ENCODE data around the gene SAPCD2.
A peak's percentile ranks its signal among the peaks of the same experiment; 100 is the strongest.

SAPCD2 gene

DNA sequence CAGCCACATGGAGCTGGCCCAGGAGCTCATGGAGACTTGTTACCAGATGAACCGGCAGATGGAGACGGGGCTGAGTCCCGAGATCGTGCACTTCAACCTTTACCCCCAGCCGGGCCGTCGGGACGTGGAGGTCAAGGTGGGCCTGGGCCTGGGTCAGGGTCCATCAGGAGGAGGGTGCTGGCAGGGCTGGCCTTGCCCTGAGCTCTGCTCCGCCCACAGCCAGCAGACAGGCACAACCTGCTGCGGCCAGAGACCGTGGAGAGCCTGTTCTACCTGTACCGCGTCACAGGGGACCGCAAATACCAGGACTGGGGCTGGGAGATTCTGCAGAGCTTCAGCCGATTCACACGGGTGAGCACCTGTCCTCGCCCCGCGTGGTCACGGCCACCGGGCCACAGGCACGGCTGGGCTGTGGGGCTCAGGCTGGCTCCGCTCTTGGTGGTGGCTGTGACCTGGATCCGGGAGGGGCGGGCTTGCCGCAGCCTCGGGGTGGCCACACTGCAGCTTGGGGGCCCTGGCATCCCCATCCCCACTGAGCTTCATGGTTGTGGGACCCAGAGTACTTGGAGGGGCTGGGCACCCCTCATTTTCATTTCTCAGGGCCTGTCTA lies 37.1 kb upstream of the SAPCD2 start:
- DNase-seq (ENCODE audit: low read depth) = no peak

- no peak for DNase-seq (ENCODE audit: low read depth)
These were observed 36.4 kb upstream of the SAPCD2 start for GRCh38 chr9:137106662-137107250.

DNA sequence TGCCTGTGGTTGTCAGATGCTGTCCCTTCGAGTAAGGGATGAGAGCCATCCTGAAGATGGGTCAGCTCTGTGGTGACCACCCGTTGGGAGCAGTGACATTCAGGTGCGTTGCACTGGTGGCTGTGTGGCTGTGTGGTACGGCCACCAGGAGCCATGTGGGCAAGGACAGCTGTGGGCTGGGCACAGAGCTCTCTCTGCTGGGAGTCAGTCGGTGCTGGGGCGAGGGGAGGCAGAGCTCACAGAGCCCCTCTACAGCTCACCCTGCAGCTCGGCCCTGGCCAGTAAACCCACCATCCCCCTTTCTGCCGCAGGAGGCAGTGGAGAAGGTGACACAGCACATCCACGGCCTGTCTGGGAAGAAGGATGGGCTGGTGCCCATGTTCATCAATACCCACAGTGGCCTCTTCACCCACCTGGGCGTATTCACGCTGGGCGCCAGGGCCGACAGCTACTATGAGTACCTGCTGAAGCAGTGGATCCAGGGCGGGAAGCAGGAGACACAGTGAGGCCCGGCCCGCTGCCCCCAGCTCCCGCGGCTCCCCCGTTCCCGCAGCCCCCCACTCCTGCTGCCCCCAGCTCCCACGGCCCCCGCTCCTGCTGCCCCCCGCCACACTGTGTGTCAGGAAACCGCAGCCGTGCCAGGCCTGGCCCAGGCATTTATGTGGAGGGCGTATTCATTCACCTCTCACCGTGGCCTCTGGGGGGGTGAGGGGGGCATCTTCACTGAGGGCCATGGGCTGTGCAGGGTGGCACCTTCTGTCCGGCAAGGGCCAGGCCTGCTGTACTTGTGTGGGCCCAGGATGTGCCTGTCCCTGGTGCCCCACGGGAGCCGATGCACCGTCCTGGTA lies 35.7 kb upstream of the SAPCD2 start:
- DNase-seq (ENCODE audit: low read depth) = no peak

DNA sequence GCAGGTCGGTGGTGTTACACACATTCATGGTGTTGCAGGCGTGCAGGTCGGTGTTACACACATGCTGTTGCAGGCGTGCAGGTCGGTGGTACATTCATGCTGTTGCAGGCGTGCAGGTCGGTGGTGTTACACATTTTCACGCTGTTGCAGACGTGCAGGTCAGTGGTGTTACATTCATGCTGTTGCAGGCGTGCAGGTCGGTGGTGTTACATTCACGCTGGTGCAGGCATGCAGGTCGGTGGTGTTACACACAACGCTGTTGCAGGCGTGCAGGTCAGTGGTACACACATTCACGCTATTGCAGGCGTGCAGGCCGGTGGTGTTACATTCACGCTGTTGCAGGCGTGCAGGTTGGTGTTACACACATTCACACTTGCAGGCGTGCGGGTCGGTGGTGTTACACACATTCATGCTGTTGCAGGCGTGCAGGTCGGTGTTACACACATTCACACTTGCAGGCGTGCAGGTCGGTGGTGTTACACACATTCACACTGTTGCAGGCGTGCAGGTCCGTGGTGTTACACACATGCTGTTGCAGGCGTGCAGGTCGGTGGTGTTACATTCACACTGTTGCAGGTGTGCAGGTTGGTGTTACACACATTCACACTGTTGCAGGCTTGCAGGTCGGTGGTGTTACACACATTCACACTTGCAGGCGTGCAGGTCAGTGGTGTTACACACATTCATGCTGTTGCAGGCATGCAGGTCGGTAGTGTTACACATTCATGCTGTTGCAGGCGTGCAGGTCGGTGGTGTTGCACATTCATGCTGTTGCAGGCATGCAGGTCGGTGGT lies 33.0 kb upstream of the SAPCD2 start:
- no peak for DNase-seq (ENCODE audit: low read depth)

GRCh38 chr9:137099231-137099630 lies 28.9 kb upstream of the SAPCD2 start:
- no peak for DNase-seq (ENCODE audit: low read depth)

GRCh38 chr9:137097761-137098462 lies 27.6 kb upstream of the SAPCD2 start:
- no peak for DNase-seq (ENCODE audit: low read depth)

- no peak for DNase-seq (ENCODE audit: low read depth)
These were observed 26.6 kb upstream of the SAPCD2 start for GRCh38 chr9:137096785-137097546.

GRCh38 chr9:137095664-137096517 lies 25.5 kb upstream of the SAPCD2 start:
- DNase-seq (ENCODE audit: low read depth) = no peak

- no peak for DNase-seq (ENCODE audit: low read depth)
These were observed 19.0 kb upstream of the SAPCD2 start for GRCh38 chr9:137089232-137089947.

GRCh38 chr9:137088121-137088520 lies 17.8 kb upstream of the SAPCD2 start:
- no peak for DNase-seq (ENCODE audit: low read depth)

DNA sequence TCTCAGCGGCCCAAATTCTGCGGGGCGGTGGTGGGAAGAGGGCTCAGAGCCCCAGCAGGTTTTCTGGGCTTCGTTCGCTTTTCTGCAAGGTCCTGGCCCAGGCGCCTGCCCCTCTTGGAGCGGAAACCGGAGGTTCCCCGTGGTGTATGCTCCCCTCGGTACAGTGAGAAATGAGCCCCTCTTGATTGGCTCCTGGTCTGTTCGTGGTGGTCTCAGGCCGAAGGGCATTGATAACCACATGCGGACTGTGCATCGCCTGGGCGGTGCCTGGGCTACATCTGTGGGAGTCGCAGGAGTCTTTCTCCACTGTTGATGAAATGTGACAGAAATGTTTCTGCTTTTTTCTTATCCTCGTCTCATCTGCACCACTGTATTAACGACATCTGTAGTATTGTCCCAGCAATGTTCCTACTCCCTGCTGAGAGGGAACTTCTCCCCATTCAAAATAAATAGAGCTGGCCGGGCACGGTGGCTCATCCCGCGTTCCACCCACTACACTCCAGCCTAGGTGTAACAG lies 17.1 kb upstream of the SAPCD2 start:
- DNase-seq (ENCODE audit: low read depth) = no peak

GRCh38 chr9:137086531-137087408 lies 16.4 kb upstream of the SAPCD2 start, which contains the start of gene MAN1B1:
TSS of gene MAN1B1 (plus strand) at chr9:137086985. CDS start at chr9:137087000, 15 bp downstream.
- DNase-seq (ENCODE audit: low read depth) = peak; percentile 98

DNA sequence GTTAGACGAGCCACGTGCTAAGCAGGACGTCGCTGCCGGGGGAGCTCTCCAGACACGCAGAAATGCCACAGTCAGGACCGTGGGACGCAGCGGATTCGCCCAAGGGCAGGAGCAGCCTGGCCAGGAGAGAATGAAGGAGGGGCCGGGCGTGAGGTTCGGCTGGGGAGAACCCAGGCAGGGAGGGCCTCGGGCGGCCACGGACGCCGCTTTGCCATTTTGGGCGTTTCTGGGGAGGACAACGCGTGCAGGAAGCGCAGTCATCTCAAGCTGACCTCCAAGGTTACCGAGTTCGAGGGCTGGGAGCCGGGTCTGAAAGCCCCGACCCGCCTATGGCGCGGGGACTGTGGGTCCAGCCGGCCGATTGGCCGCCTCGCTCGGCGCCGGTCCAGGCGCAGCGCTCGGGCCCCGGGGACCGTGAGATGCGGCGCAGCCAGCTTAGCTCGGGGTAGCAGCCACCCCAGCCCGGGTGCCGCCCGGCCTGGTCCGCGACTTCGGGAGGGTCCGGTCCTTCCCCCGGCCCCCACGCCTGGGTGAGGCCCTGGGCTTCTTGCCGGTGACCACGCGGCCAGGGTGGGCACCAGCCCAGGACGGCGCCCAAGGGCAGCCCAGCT lies 15.7 kb upstream of the SAPCD2 start:
- DNase-seq (ENCODE audit: low read depth) = no peak

GRCh38 chr9:137084526-137084925 lies 14.2 kb upstream of the SAPCD2 start:
- DNase-seq (ENCODE audit: low read depth) = no peak

DNA sequence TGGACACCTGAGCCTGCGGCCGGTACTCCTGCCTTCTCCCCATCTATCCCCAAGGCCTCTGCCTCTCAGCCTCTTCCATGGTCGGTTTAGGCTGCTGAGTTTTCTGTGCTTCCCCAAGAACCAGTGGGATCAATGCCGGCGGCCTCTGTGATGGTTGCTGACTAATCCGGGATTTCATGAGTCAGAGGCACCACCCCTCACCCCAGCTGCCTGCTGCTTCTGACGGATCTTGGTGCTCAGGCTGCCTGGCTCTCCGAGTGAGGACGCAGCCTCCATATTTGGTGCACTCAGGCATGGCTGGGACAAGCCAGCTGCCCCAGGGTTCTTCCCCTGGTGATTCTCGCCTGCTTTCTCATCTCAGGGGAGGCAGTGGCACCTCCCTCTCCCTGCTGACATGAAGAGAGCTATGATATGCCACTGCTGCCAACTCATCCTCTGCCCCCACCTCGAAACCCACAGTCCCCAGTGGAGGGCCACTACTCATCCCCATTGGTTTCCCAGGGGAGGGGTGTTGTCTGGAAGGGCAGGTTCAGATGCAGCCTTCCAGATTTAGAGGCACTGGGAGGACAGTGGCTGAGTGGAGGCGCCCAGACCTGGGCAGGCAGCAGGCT lies 13.1 kb upstream of the SAPCD2 start:
- no peak for DNase-seq (ENCODE audit: low read depth)

GRCh38 chr9:137082925-137083290 lies 12.6 kb upstream of the SAPCD2 start:
- no peak for DNase-seq (ENCODE audit: low read depth)

GRCh38 chr9:137082222-137082924 lies 12.0 kb upstream of the SAPCD2 start:
- no peak for DNase-seq (ENCODE audit: low read depth)
